Stimulated activated effector memory CD8-positive, alpha-beta T cell treated with anti-CD3 and anti-CD28 coated beads, Interleukin-12 subunit alpha, Interleukin-12 subunit beta, amount 100 ng/mL, for 72 hours (primary cell): ENCODE data around the gene ROR2.
"Not testable (repeated sequence)": the region's sequence is repeated elsewhere in the genome, so short reads cannot be mapped to it uniquely, and the experiment has no call there.

Source experiments
- ATAC-seq: fragments of 150-1000 bp; cut with Tn5 transposase; 2 replicates; pipeline ENCODE4 v1.10.0; 2021
- DNase-seq, 2 donors: peaks; one replicate each; pipeline ENCODE4 v3.0.0; 2021 to 2022; ENCODE audit warnings: low spot score in 2 of 2
- H3K27ac Mint-ChIP-seq: one replicate; pipeline ENCODE4 v1.8.0; 2022; ENCODE audit warnings: mild to moderate bottlenecking, mixed read lengths
- H3K36me3 Mint-ChIP-seq: one replicate; pipeline ENCODE4 v1.8.0; 2022; ENCODE audit warnings: mild to moderate bottlenecking, mixed read lengths
- H3K4me1 Mint-ChIP-seq: one replicate; pipeline ENCODE4 v1.8.0; 2022; ENCODE audit warnings: mixed read lengths
- H3K4me3 Mint-ChIP-seq: one replicate; pipeline ENCODE4 v1.8.0; 2022; ENCODE audit warnings: mild to moderate bottlenecking, mixed read lengths
- H3K9me3 Mint-ChIP-seq: one replicate; pipeline ENCODE4 v1.8.0; 2022; ENCODE audit warnings: mixed read lengths

Gene ROR2

GRCh38 chr9:91949946-91950664, at the start of gene ROR2:
TSS of gene ROR2 (minus strand) at chr9:91950228.
- ATAC-seq (peak; percentile 93), DNase-seq (peak; percentile 81 to 82)
- Mint-ChIP-seq H3K4me3 (peak within 1 kb of the TSS; percentile 75), H3K4me1 (peaks cover 11% of the 10 kb centered on the region), H3K9me3 (no peaks in the 10 kb centered on the region), H3K27ac (peak within 1 kb of the TSS; percentile 67), H3K36me3 (no peaks in the 10 kb centered on the region)

GRCh38 chr9:91995000-91995655, 45.1 kb upstream of the ROR2 start:
- Mint-ChIP-seq H3K27ac (no peak overlapping the region), H3K9me3 (no peaks in the 10 kb centered on the region), H3K4me1 (no peaks in the 10 kb centered on the region), H3K4me3 (no peak overlapping the region), H3K36me3 (no peaks in the 10 kb centered on the region)
- ATAC-seq (no peak), DNase-seq (no peak)

GRCh38 chr9:91994422-91994821, 44.4 kb upstream of the ROR2 start:
- Mint-ChIP-seq H3K27ac (no peak overlapping the region), H3K36me3 (no peaks in the 10 kb centered on the region), H3K9me3 (no peaks in the 10 kb centered on the region), H3K4me3 (no peak overlapping the region), H3K4me1 (no peaks in the 10 kb centered on the region)
- DNase-seq = no peak
- no peak for ATAC-seq

- DNase-seq = no peak
- H3K9me3 Mint-ChIP-seq = no peaks in the 10 kb centered on the region
- no peaks in the 10 kb centered on the region for H3K4me1 Mint-ChIP-seq
- no peaks in the 10 kb centered on the region for H3K36me3 Mint-ChIP-seq
- H3K27ac Mint-ChIP-seq = no peak overlapping the region
- no peak overlapping the region for H3K4me3 Mint-ChIP-seq
- ATAC-seq = no peak
Observed at GRCh38 chr9:91992461-91993041, 42.5 kb upstream of the ROR2 start.

GRCh38 chr9:91991721-91992341, 41.8 kb upstream of the ROR2 start:
- Mint-ChIP-seq H3K9me3 (no peaks in the 10 kb centered on the region), H3K4me3 (no peak overlapping the region), H3K4me1 (no peaks in the 10 kb centered on the region), H3K36me3 (no peaks in the 10 kb centered on the region), H3K27ac (no peak overlapping the region)
- ATAC-seq = no peak
- no peak for DNase-seq

GRCh38 chr9:91986248-91986647, 36.2 kb upstream of the ROR2 start:
- H3K27ac Mint-ChIP-seq = no peak overlapping the region
- no peaks in the 10 kb centered on the region for H3K9me3 Mint-ChIP-seq
- no peak for DNase-seq
- no peak overlapping the region for H3K4me3 Mint-ChIP-seq
- H3K4me1 Mint-ChIP-seq = no peaks in the 10 kb centered on the region
- H3K36me3 Mint-ChIP-seq = no peaks in the 10 kb centered on the region
- ATAC-seq = no peak

GRCh38 chr9:91985692-91986091, 35.7 kb upstream of the ROR2 start:
- Mint-ChIP-seq H3K9me3 (no peaks in the 10 kb centered on the region), H3K27ac (no peak overlapping the region), H3K36me3 (no peaks in the 10 kb centered on the region), H3K4me3 (no peak overlapping the region), H3K4me1 (no peaks in the 10 kb centered on the region)
- no peak for ATAC-seq
- no peak for DNase-seq

- H3K4me3 Mint-ChIP-seq = no peak overlapping the region
- no peaks in the 10 kb centered on the region for H3K4me1 Mint-ChIP-seq
- H3K9me3 Mint-ChIP-seq = no peaks in the 10 kb centered on the region
- ATAC-seq (peak; percentile 16), DNase-seq (no peak)
- H3K36me3 Mint-ChIP-seq = no peaks in the 10 kb centered on the region
- H3K27ac Mint-ChIP-seq = no peak overlapping the region
Observed at GRCh38 chr9:91978740-91979414, 28.8 kb upstream of the ROR2 start.

- H3K36me3 Mint-ChIP-seq, DNase-seq, ATAC-seq, H3K27ac Mint-ChIP-seq, H3K9me3 Mint-ChIP-seq, H3K4me3 Mint-ChIP-seq, H3K4me1 Mint-ChIP-seq: not testable (repeated sequence)
Observed at GRCh38 chr9:91975254-91975653, 25.2 kb upstream of the ROR2 start.

GRCh38 chr9:91972711-91973110, 22.7 kb upstream of the ROR2 start:
- Mint-ChIP-seq H3K36me3 (no peaks in the 10 kb centered on the region), H3K27ac (no peak overlapping the region)
- DNase-seq = no peak

GRCh38 chr9:91972076-91972626, 22.1 kb upstream of the ROR2 start:
- Mint-ChIP-seq H3K9me3 (no peaks in the 10 kb centered on the region), H3K4me3 (no peak overlapping the region), H3K4me1 (no peaks in the 10 kb centered on the region), H3K27ac (no peak overlapping the region), H3K36me3 (no peaks in the 10 kb centered on the region)
- DNase-seq (no peak), ATAC-seq (no peak)

More at GRCh38 chr9:91972711-91973110, 22.7 kb upstream of the ROR2 start:
- H3K9me3 Mint-ChIP-seq = no peaks in the 10 kb centered on the region
- no peaks in the 10 kb centered on the region for H3K4me1 Mint-ChIP-seq
- no peak overlapping the region for H3K4me3 Mint-ChIP-seq
- no peak for ATAC-seq

GRCh38 chr9:91967259-91967658, 17.2 kb upstream of the ROR2 start:
- DNase-seq = no peak
- H3K27ac Mint-ChIP-seq = no peak overlapping the region
- no peak for ATAC-seq
- no peak overlapping the region for H3K4me3 Mint-ChIP-seq
- no peaks in the 10 kb centered on the region for H3K4me1 Mint-ChIP-seq
- H3K36me3 Mint-ChIP-seq = no peaks in the 10 kb centered on the region
- no peaks in the 10 kb centered on the region for H3K9me3 Mint-ChIP-seq

- DNase-seq (no peak), ATAC-seq (no peak)
- Mint-ChIP-seq H3K9me3 (no peaks in the 10 kb centered on the region), H3K4me3 (no peak overlapping the region), H3K36me3 (no peaks in the 10 kb centered on the region), H3K4me1 (no peaks in the 10 kb centered on the region), H3K27ac (no peak overlapping the region)
Observed at GRCh38 chr9:91966503-91966902, 16.5 kb upstream of the ROR2 start.

GRCh38 chr9:91963711-91964240, 13.7 kb upstream of the ROR2 start:
- H3K4me1 Mint-ChIP-seq = no peaks in the 10 kb centered on the region
- no peak overlapping the region for H3K4me3 Mint-ChIP-seq
- ATAC-seq (no peak), DNase-seq (no peak)
- no peaks in the 10 kb centered on the region for H3K36me3 Mint-ChIP-seq
- H3K27ac Mint-ChIP-seq = no peak overlapping the region
- H3K9me3 Mint-ChIP-seq = peaks cover 4% of the 10 kb centered on the region

- H3K9me3 Mint-ChIP-seq = peaks cover 4% of the 10 kb centered on the region
- no peak for DNase-seq
- ATAC-seq = no peak
- H3K27ac Mint-ChIP-seq = no peak overlapping the region
- H3K4me1 Mint-ChIP-seq = no peaks in the 10 kb centered on the region
- H3K4me3 Mint-ChIP-seq = no peak overlapping the region
- H3K36me3 Mint-ChIP-seq = no peaks in the 10 kb centered on the region
Observed at GRCh38 chr9:91960367-91960766, 10.3 kb upstream of the ROR2 start.
